HL-60 (cell line): ENCODE data around the gene MLST8.
"Not testable (repeated sequence)": the region's sequence is repeated elsewhere in the genome, so short reads cannot be mapped to it uniquely, and the experiment has no call there.

Experiments used
- DNase-seq, 2 experiments: peaks; one replicate each; pipeline ENCODE4 v3.0.0-alpha.2; 2010 to 2020; ENCODE audit warnings: low read depth in 1 of 2, low spot score in 1 of 2
- H3K27ac ChIP-seq: fragments of 250-450 bp; sonication (Bioruptor Pico); replicated peaks from 2 replicates; pipeline ENCODE4 v1.5.1; 2020; ENCODE audit warnings: mild to moderate bottlenecking, moderate library complexity
- H3K27me3 ChIP-seq: fragments of 250-450 bp; sonication (Bioruptor Pico); 2 replicates; pipeline ENCODE4 v1.5.1; 2021; ENCODE audit warnings: mild to moderate bottlenecking, moderate library complexity; ENCODE audit not compliant: insufficient read depth, poor library complexity, severe bottlenecking
- H3K4me3 ChIP-seq: replicated peaks from 2 replicates; pipeline ENCODE4 v1.5.1; 2011; ENCODE audit warnings: mild to moderate bottlenecking, control low read depth, low read length; ENCODE audit not compliant: insufficient read depth
- CTCF ChIP-seq: IDR thresholded peaks from one replicate; pipeline ENCODE4 v1.5.1; 2011; ENCODE audit warnings: low read length, control low read depth, inconsistent platforms; ENCODE audit not compliant: insufficient read depth
- GABPA ChIP-seq: IDR thresholded peaks from 2 replicates; pipeline ENCODE4 v1.6.1; 2012; ENCODE audit warnings: low read depth
- POLR2AphosphoS5 ChIP-seq: IDR thresholded peaks from 2 replicates; pipeline ENCODE4 v1.6.1; 2012; ENCODE audit warnings: low read depth
- SPI1 ChIP-seq: IDR thresholded peaks from 2 replicates; pipeline ENCODE4 v1.6.1; 2012; ENCODE audit warnings: low read depth, mild to moderate bottlenecking, borderline replicate concordance
- TF ChIP-seq, protein P1 (sequence below): IDR thresholded peaks from 2 replicates; pipeline ENCODE4 v1.6.1; 2012; ENCODE audit warnings: low read depth; ENCODE audit not compliant: insufficient replicate concordance

The MLST8 gene

DNA sequence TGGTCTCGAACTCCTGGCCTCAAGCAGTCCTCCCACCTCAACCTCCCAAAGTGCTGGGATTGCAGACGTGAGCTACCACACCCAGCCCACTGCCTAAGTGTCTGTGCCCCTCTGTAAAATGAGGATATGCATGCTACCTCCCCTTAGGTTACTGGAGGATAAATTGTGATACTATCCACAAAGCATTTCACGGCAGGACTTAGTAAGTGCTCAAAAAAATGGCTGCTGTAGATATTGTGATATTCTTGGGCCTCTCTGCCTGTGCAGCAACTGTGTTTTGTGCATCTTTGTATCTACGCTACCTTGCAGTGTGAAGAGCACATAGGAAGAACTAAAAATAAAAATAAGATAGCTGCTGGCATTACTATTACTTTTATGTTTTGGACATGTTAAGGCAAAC lies 7.0 kb upstream of the MLST8 start:
- TF ChIP-seq CTCF (no peak), GABPA (no peak), SPI1 (no peak), POLR2AphosphoS5 (no peak)
- TF ChIP-seq, protein P1, sequence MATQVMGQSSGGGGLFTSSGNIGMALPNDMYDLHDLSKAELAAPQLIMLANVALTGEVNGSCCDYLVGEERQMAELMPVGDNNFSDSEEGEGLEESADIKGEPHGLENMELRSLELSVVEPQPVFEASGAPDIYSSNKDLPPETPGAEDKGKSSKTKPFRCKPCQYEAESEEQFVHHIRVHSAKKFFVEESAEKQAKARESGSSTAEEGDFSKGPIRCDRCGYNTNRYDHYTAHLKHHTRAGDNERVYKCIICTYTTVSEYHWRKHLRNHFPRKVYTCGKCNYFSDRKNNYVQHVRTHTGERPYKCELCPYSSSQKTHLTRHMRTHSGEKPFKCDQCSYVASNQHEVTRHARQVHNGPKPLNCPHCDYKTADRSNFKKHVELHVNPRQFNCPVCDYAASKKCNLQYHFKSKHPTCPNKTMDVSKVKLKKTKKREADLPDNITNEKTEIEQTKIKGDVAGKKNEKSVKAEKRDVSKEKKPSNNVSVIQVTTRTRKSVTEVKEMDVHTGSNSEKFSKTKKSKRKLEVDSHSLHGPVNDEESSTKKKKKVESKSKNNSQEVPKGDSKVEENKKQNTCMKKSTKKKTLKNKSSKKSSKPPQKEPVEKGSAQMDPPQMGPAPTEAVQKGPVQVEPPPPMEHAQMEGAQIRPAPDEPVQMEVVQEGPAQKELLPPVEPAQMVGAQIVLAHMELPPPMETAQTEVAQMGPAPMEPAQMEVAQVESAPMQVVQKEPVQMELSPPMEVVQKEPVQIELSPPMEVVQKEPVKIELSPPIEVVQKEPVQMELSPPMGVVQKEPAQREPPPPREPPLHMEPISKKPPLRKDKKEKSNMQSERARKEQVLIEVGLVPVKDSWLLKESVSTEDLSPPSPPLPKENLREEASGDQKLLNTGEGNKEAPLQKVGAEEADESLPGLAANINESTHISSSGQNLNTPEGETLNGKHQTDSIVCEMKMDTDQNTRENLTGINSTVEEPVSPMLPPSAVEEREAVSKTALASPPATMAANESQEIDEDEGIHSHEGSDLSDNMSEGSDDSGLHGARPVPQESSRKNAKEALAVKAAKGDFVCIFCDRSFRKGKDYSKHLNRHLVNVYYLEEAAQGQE, result no peak
- Histone ChIP-seq H3K27me3 (peaks cover 35% of the 10 kb centered on the region), H3K27ac (no peak overlapping the region), H3K4me3 (no peak overlapping the region)
- DNase-seq, result no peak

DNA sequence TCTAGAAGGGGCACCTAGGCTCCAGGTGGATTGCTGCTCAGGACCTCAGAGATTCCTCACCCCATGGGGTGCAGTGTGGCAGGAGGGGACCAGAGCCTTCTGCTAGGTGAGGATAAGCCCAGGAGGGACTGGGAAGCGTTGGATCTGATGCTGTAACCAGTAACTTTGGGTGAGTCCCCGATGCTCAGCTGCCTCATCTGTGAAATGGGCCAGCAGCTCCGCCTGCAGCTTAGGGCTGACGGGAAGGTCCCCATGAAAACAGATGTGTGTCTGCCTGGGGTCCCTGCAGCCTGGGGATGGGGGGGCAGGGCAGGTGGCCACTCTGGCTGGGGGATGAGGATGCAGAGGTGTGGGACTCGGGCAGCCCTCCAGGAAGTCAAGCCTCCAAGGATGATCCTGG lies 6.2 kb upstream of the MLST8 start:
- H3K27me3 ChIP-seq, result peaks cover 32% of the 10 kb centered on the region
- no peak for DNase-seq
- no peak overlapping the region for H3K4me3 ChIP-seq
- TF ChIP-seq SPI1, result no peak
- TF ChIP-seq, protein P1, result no peak
- TF ChIP-seq POLR2AphosphoS5, result no peak
- TF ChIP-seq CTCF, result no peak
- no peak for TF ChIP-seq GABPA
- H3K27ac ChIP-seq, result no peak overlapping the region

DNA sequence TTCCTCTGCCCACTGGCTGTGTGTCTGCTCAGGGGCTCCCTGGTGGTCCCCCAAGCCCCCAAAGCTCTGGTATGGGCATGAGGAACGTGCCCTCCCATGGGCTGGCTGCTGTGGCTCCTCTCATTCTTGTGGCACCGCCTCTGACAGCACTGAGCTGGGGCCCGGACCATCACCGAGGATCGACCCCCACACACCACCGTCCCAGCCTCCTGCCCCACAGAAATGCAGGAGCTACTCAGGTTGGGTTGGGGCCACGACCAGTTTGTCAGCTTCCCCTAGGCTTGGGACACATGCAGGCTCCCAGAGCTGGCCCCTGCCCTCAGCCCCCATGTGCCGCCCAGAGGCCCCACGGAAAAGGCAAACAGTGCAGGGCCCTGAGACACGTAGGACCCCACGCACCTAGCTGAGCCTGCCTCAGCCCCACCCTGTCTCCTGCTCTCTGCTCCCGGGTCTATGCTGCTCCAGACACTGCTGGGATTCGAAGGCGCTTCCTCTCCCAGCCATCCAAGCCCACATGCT lies 5.6 kb upstream of the MLST8 start:
- TF ChIP-seq POLR2AphosphoS5 (no peak), CTCF (no peak)
- H3K27ac ChIP-seq, result no peak overlapping the region
- peaks cover 27% of the 10 kb centered on the region for H3K27me3 ChIP-seq
- H3K4me3 ChIP-seq, result no peak overlapping the region
- DNase-seq, result no peak

DNA sequence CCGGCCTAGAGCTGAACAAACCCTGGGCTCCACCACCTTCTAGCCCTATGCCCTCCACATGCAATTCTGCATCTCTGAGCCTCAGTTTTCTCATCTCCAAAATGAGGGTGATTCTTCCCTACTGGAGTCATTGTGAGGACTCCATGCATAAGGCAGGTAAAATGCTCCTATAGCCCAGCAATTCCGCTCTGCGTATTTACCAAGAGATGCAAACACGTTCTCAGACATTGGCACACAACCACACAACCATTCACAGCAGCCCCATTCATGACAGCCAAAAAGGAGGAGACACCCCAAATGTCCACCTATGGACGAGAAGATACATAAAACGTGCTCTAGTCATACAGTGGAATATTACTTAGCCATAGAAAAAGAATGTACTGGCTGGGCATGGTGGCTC lies 4.9 kb upstream of the MLST8 start:
- Histone ChIP-seq H3K4me3 (no peak overlapping the region), H3K27ac (no peak overlapping the region), H3K27me3 (peaks cover 21% of the 10 kb centered on the region)
- TF ChIP-seq SPI1 (no peak), POLR2AphosphoS5 (no peak), GABPA (no peak), CTCF (no peak)
- TF ChIP-seq, protein P1, result no peak
- DNase-seq, result no peak

DNA sequence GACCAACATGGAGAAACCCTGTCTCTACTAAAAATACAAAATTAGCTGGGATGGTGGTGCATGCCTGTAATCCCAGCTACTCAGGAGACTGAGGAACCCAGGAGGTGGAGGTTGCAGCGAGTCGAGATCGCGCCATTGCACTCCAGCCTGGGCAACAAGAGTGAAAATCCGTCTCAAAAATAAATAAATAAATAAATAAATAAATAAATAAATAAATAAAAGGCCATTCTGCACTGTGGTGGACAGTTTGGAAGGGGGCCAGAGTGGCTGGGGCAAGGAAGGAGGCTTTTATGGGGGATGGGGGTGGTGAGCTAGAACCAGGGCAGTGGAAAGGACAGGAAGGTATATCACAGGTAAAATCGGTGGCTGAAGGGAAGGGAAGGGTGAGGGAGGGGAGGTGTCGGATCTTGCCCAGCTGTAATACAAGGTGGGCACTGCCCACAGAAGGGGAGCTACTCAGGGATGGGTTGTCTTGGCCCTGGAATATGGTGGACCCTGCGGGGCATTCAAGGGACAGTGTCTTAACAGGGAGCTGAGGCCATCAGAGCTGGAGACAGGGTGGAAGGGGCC lies 2.0 kb upstream of the MLST8 start:
- not testable (repeated sequence) for H3K27ac ChIP-seq, DNase-seq, H3K4me3 ChIP-seq, H3K27me3 ChIP-seq
